ENCODE measurements around the gene SGTB.

The SGTB gene, protein sequence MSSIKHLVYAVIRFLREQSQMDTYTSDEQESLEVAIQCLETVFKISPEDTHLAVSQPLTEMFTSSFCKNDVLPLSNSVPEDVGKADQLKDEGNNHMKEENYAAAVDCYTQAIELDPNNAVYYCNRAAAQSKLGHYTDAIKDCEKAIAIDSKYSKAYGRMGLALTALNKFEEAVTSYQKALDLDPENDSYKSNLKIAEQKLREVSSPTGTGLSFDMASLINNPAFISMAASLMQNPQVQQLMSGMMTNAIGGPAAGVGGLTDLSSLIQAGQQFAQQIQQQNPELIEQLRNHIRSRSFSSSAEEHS

DNA sequence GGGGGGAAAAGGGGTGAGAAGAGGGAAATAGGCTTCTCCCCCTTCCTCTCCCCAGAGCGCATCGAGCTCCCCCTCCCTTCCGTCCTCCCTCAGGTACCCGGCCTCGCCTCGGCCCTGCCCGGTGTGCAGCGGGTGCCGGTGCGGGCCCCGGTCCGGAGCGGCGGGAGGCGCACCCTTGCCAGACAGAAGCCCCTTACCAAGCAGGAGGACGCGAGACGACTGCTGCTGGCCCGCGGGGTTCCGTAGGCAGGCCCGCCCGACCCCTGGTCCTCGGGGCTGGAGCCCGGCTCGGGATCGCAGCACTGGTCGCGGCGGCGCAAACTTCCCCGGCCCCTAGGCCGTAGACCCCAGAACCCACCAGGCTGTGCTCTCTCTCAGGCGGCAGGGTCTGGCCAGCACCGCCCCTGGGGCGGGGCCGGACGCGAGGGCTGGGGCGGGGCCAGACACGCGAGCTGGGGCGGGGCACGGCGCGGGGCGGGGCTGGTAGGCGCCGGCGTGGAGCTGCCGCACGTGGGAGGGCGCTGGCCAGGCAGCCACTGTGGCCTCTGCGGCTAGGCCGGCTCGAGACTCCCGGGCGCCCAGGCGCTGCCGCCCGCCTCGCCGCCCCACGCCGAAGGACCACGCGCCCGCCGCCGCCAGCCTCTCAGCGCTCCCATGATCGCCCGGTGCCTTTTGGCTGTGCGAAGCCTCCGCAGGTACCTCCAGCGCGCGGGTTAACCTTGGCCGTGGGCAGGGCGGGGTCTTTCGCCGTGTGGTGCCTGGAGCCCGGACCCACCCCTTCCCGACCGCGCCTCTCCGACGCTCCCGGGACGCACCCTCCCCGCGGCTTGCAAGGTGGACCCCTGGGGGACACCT lies at the start of gene SGTB, which contains the start of gene NLN:
Gene SGTB (minus strand): TSS at position 390 of the 855 bp plus-strand sequence. CDS start 1,302 bp downstream, outside the sequence.
Gene NLN (plus strand): TSS at position 486 of the 855 bp plus-strand sequence. CDS start 169 bp downstream, at position 655.
- Mint-ChIP-seq H3K4me1 (peaks cover 19% of the 10 kb centered on the region), H3K9me3 (no peaks in the 10 kb centered on the region), H3K4me3 (peak within 1 kb of the TSS; percentile 88), H3K36me3 (peaks cover 23% of the 10 kb centered on the region), H3K27ac (peak within 1 kb of the TSS; percentile 89)
- ATAC-seq (peak; percentile 97), DNase-seq (ENCODE audit: low spot score in 2 of 2) (peak; percentile 78 to 91)

DNA sequence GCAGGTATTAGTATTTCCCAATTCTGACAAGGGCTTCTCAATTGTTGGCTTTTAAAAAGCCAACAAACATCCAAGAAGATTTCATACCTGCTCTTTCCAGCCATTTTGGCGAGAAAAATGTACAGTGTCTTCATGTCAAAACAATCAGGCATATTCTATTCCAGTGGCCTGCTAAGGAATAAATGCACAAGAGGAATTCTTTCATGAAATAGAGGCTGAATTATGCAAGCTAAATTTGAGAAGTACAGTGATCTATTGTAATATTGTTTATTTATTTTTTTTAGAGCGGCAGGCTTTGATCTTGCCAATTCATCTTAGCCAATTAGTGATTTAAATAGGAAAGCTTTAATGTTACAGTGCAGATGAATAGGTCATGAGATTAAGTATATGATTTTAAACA lies 49.4 kb upstream of the SGTB start:
- peaks cover 5% of the 10 kb centered on the region for H3K36me3 Mint-ChIP-seq
- no peak overlapping the region for H3K27ac Mint-ChIP-seq
- ATAC-seq (no peak), DNase-seq (ENCODE audit: low spot score in 2 of 2) (no peak)
- H3K4me3 Mint-ChIP-seq = no peak overlapping the region
- H3K9me3 Mint-ChIP-seq = no peaks in the 10 kb centered on the region
- H3K4me1 Mint-ChIP-seq = no peaks in the 10 kb centered on the region

DNA sequence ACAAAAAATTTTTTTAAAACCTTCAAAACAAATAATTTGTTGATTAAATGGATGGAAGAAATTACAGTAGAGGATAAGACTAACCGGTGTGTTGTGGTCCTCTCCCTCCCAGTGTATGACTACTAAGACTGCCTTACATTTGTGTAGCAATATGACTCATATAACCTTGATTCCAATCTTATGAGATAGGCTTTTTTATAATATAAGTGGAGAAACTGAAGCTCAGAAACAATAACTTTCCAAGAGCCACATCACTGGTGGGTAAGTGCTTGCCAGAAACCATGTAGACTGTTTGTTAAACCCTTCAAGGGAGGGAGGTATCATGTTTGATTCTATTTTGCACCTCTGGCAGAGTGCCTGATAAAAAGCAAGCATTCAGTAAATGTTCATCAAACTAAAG lies 47.6 kb upstream of the SGTB start:
- no peak overlapping the region for H3K27ac Mint-ChIP-seq
- H3K9me3 Mint-ChIP-seq = no peaks in the 10 kb centered on the region
- peaks cover 6% of the 10 kb centered on the region for H3K36me3 Mint-ChIP-seq
- DNase-seq (ENCODE audit: low spot score in 2 of 2) = no peak
- ATAC-seq = peak; percentile 72
- no peaks in the 10 kb centered on the region for H3K4me1 Mint-ChIP-seq
- no peak overlapping the region for H3K4me3 Mint-ChIP-seq

DNA sequence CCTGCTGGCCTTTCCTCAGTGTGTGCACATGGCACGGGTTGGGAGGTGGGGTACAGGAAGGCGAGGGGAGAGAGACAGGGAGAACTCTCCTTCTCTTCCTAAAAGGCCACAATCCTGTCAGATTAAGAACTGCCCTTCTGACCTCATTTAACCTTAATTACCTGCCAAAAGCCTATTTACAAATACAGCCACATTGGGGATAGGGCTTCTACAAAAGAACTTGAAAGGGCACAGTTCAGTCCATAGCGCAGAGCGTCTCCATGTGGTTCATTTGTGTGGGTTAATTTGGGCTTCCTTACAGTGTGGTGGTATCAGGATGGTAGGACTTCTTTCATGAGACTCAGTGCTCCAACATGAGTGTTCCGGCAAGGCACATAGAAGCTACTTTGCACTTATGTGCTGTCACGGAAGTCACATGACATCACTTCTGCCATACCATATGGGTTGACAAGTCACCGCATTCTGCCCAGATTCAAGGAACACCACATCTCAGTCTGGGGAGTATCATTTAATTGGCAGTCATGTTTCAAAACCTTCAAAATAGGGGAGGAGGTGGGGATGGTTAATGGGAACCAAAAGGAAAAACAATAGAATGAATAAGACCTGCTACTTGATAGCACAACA lies 46.9 kb upstream of the SGTB start:
- peaks cover 6% of the 10 kb centered on the region for H3K36me3 Mint-ChIP-seq
- no peaks in the 10 kb centered on the region for H3K9me3 Mint-ChIP-seq
- H3K27ac Mint-ChIP-seq = no peak overlapping the region
- H3K4me3 Mint-ChIP-seq = no peak overlapping the region
- no peaks in the 10 kb centered on the region for H3K4me1 Mint-ChIP-seq
- ATAC-seq (no peak), DNase-seq (ENCODE audit: low spot score in 2 of 2) (no peak)

DNA sequence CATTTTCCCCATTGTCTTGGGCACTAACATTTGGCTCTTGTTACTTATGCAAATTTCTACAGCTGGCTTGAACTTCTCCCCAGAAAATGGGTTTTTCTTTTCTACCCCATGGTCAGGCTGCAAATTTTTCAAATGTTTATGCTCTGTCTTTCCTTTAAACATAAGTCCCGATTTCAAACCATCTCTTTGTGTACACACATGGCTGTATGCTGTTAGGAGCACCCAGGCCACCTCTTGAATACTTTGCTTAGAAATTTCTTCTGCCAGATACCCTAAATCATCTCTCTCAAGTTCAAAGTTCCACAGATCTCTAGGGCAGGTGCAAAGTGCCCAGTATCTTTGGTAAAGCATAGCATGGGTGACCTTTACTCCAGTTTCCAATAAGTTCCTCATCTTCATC lies 45.7 kb upstream of the SGTB start:
- Mint-ChIP-seq H3K9me3 (no peaks in the 10 kb centered on the region), H3K27ac (no peak overlapping the region), H3K4me1 (no peaks in the 10 kb centered on the region), H3K36me3 (peaks cover 6% of the 10 kb centered on the region), H3K4me3 (no peak overlapping the region)
- ATAC-seq (no peak), DNase-seq (ENCODE audit: low spot score in 2 of 2) (no peak)

DNA sequence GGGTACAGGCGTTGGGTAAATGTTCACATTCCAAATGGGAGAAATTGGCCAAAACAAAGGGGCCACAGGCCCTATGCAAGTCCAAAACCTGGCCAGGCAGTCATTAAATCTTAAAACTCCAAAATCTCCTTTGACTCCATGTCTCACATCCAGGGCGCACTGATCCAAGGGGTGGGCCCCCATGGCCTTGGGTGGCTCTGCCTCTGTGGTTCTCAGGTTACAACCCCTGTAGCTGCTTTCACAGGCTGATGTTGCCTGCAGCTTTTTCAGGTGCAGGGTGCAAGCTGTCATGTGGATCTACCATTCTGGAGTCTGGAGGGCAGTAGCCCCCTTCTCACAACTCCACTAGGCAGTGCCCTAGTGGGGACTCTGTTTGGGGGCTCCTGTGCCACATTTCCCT lies 44.9 kb upstream of the SGTB start:
- H3K27ac Mint-ChIP-seq = no peak overlapping the region
- peaks cover 6% of the 10 kb centered on the region for H3K36me3 Mint-ChIP-seq
- DNase-seq (ENCODE audit: low spot score in 2 of 2) (no peak), ATAC-seq (no peak)
- H3K4me3 Mint-ChIP-seq = no peak overlapping the region
- no peaks in the 10 kb centered on the region for H3K4me1 Mint-ChIP-seq
- no peaks in the 10 kb centered on the region for H3K9me3 Mint-ChIP-seq

DNA sequence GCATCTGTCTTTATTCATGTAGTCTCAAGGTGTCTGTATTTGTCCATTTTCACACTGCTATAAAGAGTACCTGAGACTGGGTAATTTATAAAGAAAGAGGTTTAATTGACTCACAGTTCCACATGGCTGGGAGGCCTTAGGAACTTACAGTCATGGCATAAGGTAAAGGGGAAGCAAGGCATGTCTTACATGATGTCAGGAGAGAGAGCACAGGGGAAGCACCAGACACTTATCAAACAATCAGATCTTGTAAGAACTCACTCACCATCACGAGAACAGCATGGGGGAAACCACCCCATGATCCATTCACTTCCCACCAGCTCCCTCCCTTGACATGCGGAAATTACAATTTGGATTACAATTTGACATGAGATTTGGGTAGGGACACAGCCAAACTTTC lies 44.3 kb upstream of the SGTB start:
- no peaks in the 10 kb centered on the region for H3K9me3 Mint-ChIP-seq
- H3K36me3 Mint-ChIP-seq = peaks cover 6% of the 10 kb centered on the region
- DNase-seq (ENCODE audit: low spot score in 2 of 2) (no peak), ATAC-seq (no peak)
- no peaks in the 10 kb centered on the region for H3K4me1 Mint-ChIP-seq
- H3K27ac Mint-ChIP-seq = no peak overlapping the region
- no peak overlapping the region for H3K4me3 Mint-ChIP-seq

DNA sequence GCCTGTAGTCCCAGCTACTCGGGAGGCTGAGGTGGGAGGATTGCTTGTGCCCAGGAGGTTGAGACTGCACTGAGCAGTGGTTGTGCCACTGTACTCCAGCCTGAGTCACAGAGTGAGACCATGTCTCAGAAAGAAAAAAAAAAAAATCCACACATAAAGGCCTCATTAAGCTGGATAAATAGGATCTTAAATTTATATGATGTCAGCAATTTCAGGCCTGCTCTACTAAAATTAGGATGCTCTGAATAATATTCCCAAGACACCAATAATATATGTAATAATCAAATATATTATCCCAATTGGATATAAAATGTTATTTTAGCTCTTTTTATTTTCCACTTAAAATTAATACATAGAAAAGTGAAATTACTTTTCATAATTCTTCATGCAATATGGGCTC lies 43.7 kb upstream of the SGTB start:
- Mint-ChIP-seq H3K4me1 (no peaks in the 10 kb centered on the region), H3K27ac (no peak overlapping the region), H3K36me3 (peaks cover 6% of the 10 kb centered on the region), H3K9me3 (no peaks in the 10 kb centered on the region), H3K4me3 (no peak overlapping the region)
- ATAC-seq = no peak
- DNase-seq (ENCODE audit: low spot score in 2 of 2) = no peak

DNA sequence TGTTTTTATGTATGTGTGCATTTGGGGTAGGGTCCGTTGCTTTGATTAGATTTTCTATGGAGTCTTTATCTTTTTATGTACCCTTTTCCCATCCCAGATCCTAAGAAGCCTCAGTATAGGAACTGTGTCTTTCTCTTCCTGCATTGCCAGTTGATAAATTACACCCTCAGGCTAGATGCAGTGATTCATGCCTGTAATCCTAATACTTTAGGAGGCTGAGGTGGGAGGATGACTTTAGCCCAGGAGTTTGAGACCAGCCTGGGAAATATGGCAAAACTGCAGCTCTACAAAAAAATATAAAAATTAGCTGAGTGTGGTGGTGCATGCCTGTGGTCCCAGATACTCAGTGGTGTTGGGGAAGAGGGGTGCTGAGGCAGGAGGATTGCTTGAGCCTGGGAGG lies 40.3 kb upstream of the SGTB start:
- no peak overlapping the region for H3K4me3 Mint-ChIP-seq
- no peak for DNase-seq (ENCODE audit: low spot score in 2 of 2)
- ATAC-seq = no peak
- peaks cover 6% of the 10 kb centered on the region for H3K36me3 Mint-ChIP-seq
- H3K4me1 Mint-ChIP-seq = no peaks in the 10 kb centered on the region
- no peak overlapping the region for H3K27ac Mint-ChIP-seq
- H3K9me3 Mint-ChIP-seq = no peaks in the 10 kb centered on the region

DNA sequence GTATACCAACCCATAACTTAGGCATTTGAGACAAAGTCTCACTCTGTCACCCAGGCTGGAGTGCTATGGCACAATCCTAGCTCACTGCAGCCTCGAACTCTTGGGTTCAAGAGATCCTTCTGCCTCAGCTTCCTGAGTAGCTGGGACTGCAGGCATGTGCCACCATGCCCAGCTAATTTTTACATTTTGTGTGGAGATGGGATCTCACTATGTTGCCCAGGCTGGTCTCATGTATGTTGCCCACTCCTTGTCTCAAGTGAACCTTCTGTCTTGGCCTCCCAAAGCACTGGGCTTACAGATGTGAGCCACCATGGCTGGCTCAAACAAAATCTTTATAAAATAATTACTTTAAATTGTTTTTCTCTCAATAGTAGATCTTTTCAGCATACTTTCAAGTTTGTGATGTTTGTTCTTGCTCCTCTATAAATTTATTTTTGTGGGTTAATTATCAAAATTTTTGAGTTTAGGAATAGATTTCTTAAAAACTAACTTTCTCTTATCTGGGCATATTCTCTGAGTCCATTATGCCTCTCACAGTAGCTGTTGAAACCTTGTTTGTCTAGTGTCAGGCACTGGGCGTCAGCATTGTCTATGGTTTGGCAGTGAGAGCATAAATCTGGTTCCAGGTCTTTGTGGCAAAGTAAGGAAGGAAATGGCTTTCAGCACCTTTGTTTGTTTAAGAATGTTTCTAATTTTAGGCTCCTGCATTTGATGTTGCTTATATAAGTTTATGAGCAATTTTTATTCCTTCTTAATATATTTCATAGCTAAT lies 38.8 kb upstream of the SGTB start:
- DNase-seq (ENCODE audit: low spot score in 2 of 2) = no peak
- no peak overlapping the region for H3K4me3 Mint-ChIP-seq
- ATAC-seq = peak; percentile 74
- H3K36me3 Mint-ChIP-seq = no peaks in the 10 kb centered on the region
- no peaks in the 10 kb centered on the region for H3K4me1 Mint-ChIP-seq
- no peak overlapping the region for H3K27ac Mint-ChIP-seq
- H3K9me3 Mint-ChIP-seq = no peaks in the 10 kb centered on the region

DNA sequence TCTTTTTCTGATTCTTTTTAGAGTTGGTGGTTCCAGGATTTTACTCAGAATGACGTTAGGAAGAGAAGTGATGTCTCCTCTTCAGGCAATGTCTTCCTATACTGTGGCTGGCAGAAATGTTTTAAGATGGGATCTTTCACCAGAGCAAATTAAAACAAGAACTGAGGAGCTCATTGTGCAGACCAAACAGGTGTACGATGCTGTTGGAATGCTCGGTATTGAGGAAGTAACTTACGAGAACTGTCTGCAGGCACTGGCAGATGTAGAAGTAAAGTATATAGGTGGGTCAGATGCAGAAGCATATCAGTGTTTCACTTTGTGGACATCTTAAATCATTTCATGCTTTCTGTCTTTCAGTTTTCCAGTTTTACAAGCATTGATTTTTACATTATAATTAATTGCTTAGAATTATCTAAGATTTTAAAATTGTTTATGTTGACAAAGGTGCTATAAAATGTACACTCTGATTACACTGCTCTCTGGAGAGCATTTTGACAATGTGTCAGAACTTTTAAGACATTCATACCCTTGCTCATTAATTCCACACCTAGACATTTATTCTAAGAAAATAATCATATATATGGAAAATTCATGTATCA lies 36.7 kb upstream of the SGTB start:
- Mint-ChIP-seq H3K27ac (no peak overlapping the region), H3K9me3 (no peaks in the 10 kb centered on the region), H3K4me3 (no peak overlapping the region), H3K36me3 (no peaks in the 10 kb centered on the region), H3K4me1 (no peaks in the 10 kb centered on the region)
- DNase-seq (ENCODE audit: low spot score in 2 of 2) = no peak
- ATAC-seq = no peak

DNA sequence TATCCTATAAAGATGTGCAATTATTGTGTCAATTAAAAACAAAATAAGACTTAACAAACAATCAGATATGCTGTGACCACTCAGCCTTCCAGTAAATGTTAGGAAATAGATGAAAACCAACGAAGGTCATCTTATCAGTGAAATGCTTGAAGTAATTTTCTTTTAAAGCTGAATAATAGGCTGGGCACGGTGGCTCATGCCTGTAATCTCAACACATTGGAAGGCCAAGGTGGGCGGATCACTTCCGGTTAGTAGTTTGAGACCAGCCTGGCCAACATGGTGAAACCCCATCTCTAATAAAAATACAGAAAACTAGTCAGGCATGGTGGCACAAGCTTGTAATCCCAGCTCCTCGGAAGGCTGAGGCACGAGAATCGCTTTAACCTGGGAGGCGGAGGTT lies 31.3 kb upstream of the SGTB start:
- H3K27ac Mint-ChIP-seq = no peak overlapping the region
- no peak overlapping the region for H3K4me3 Mint-ChIP-seq
- ATAC-seq (no peak), DNase-seq (ENCODE audit: low spot score in 2 of 2) (no peak)
- H3K9me3 Mint-ChIP-seq = no peaks in the 10 kb centered on the region
- H3K36me3 Mint-ChIP-seq = no peaks in the 10 kb centered on the region
- H3K4me1 Mint-ChIP-seq = no peaks in the 10 kb centered on the region

DNA sequence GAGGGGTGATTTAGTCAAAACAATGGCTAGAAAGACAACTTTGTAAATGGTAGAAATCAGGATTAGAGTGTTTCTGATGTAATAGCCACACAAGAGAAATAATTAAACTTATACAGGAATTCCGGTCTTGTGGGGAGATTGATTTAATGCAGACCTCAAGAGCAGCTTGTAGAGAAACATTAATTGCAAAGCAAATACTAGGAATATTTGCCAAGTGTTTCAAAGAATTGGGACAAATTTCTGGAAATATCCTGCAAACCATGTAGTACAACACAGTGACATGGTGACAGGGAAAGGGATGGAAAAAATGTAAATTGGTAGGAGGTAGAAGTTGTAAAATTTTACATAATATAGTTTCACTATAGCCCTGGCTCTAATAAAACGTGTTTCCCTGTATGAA lies 29.0 kb upstream of the SGTB start:
- no peaks in the 10 kb centered on the region for H3K36me3 Mint-ChIP-seq
- H3K9me3 Mint-ChIP-seq = no peaks in the 10 kb centered on the region
- no peaks in the 10 kb centered on the region for H3K4me1 Mint-ChIP-seq
- H3K4me3 Mint-ChIP-seq = no peak overlapping the region
- no peak overlapping the region for H3K27ac Mint-ChIP-seq
- no peak for ATAC-seq
- DNase-seq (ENCODE audit: low spot score in 2 of 2) = no peak

DNA sequence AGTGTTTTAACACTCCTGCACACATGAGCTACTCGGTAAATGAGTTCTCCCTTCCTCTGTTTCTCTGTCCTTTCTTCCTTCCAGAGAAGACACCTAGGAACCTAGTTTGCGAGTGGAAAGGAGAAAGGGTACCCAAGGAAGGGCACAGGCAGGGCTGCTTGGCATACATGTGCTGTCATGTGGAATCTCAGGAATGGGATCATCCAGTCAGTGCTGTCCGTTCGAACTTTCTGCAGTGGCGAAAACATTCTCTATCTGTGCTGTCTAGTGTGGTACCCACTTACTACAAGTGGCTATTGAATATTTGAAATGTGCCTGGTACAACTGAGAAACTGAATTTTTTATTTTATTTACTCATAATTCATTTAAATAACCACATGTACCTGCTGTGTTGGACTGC lies 28.0 kb upstream of the SGTB start:
- Mint-ChIP-seq H3K4me1 (no peaks in the 10 kb centered on the region), H3K9me3 (no peaks in the 10 kb centered on the region), H3K4me3 (no peak overlapping the region), H3K27ac (no peak overlapping the region), H3K36me3 (no peaks in the 10 kb centered on the region)
- no peak for DNase-seq (ENCODE audit: low spot score in 2 of 2)
- ATAC-seq = no peak

All from stimulated activated effector memory CD8-positive, alpha-beta T cell treated with anti-CD3 and anti-CD28 coated beads, Interleukin-12 subunit alpha, Interleukin-12 subunit beta, amount 100 ng/mL, for 72 hours (primary cell).